HG03060 (cell line): ENCODE measurements around the gene ARHGAP8.
"Not testable (repeated sequence)": the region's sequence is repeated elsewhere in the genome, so short reads cannot be mapped to it uniquely, and the experiment has no call there.

Experiments used
- ATAC-seq: cut with Tn5 transposase; IDR thresholded peaks from one replicate; pipeline ENCODE4 v1.9.1; 2021; ENCODE audit warnings: low read depth, moderate number of reproducible peaks; ENCODE audit not compliant: unreplicated experiment

Gene ARHGAP8

DNA sequence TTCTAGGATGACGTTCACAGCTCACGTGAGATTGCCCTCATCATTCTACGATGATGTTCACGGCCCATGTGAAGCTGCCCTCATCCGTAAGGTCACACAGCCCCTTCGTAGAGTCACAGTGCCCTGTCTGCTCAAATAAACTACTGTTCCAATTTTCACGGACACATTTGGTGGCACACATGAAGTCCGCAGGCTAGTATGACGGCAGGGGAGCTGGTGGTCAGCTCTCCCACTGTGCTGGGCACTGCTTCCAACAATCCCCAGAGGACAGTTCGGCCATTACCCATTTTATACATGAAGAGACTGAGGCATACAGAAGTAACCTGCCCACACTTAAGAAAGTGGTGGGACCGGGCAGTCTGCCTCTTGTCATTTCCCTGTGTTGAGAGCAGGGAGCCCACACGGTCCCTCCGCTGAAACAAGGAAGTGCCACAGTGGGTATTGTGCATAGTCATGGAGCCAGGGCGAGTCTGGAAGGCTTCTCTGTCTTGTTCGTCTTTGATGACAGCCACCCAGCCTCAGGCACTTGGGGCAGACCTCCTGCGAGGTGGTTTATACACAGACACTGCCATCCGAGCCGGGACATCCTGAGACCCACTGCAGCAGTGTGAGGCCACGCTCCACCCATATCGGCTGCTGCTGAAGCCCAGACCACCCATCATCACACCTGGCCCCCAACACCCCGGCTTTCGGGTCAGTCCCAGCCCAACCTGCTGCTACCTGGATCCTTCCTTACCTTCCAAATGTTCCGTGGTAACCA is 143.1 kb downstream of the ARHGAP8 start:
- no peak for ATAC-seq

DNA sequence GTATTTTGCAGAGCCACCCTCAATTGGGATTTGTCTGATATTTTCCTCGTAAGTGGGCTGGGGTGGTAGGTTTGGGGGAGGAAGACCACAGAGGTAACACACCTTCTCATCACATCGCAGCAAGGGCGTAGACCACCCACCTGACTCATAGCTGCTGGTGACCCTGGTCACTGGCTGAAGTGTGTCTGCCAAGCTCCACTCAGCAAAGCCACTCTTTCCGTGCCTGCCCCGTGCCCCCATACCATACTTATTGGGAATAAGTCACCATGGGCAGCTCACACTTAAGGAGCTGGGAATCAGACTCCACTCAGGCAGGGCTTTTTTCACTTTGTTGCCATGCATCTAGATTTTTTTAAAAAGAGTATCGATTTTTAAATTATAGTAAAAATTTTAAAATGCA is 145.9 kb downstream of the ARHGAP8 start:
- no peak for ATAC-seq

DNA sequence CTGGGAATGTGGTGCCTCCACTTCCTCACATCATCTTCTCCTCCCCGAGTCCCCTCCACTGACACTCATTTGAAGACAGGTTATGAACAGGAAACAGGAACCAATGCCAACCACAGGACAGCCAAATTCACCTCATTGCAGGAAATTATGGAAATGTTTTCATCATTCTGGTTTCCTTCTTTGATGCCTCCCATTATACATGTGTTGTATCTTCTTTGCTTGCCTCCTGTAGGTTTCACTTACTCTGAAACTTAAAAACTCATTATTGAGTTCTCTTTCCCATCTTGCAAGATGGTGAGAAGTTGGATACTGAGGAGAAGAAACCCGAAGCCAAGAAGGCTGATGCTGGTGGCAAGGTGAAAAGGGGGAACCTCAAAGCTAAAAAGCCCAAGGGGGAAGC is 148.9 kb downstream of the ARHGAP8 start:
- ATAC-seq, result no peak

DNA sequence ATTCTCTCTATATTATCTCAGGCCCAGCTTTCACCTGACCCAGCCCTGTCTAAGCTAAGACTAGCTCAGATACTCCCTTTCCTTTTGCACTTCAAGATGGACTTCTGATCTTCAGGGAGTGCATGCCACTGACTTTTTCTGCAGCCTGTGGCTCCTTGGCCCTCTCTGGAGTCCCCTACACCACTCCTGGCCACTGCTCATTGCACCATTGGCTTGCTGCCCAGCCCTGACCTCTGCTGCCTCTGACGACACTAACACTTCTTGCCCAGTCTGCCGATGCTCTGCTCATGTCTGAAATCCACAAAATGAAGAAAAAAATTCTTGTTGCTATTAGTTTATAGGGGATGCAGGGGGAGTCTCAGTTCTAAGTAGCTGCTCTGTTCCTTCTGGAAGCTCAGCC is 150.8 kb downstream of the ARHGAP8 start:
- ATAC-seq, result not testable (repeated sequence)

DNA sequence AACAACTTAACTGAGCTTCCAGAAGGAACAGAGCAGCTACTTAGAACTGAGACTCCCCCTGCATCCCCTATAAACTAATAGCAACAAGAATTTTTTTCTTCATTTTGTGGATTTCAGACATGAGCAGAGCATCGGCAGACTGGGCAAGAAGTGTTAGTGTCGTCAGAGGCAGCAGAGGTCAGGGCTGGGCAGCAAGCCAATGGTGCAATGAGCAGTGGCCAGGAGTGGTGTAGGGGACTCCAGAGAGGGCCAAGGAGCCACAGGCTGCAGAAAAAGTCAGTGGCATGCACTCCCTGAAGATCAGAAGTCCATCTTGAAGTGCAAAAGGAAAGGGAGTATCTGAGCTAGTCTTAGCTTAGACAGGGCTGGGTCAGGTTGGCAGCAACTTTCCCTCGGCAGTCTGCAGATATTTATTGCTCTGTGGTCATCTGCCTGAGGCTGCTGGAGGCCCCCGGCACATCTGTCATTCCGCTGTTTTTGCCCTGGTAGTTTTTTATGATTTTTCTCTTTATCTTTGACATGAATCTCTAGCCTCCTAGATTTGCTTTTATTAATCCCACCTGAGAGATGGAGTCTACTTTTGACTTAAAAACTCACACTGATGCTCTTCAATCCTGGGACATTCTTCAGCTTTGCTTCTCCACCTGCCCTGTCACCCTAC is 152.2 kb downstream of the ARHGAP8 start:
- ATAC-seq, result not testable (repeated sequence)

DNA sequence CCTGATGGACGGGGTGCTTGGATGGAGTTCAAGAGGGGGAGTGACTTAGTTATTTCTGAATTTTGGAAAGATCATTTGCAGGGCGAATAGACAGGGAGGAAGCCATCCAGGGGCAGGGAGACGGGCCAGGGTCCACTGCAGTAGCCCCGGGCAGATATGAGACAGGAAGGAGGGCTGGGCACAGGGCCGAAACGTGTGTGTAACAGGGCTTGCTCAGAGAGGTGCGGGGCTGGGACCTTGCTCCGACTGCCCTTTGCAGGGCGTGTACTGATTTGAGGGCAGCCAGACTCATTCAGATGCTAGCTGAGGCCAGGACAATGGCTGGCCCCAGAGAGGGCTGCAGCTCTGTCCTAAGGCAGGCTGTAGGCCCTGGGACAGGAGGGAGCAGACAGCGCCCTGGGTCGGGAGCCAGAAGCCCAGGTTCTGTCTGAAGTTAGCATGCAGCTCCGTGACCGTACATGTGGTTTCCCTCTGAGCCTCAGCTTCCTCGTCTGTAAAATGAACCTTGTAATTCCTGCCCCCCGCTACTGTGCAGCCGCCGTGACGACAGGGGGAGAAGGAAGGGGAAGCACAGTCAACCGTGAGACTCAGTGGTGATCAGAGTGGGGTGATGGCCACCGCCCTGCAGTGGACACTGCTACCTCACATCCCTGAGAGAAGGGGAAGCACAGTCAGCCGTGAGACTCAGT is 154.0 kb downstream of the ARHGAP8 start:
- no peak for ATAC-seq

DNA sequence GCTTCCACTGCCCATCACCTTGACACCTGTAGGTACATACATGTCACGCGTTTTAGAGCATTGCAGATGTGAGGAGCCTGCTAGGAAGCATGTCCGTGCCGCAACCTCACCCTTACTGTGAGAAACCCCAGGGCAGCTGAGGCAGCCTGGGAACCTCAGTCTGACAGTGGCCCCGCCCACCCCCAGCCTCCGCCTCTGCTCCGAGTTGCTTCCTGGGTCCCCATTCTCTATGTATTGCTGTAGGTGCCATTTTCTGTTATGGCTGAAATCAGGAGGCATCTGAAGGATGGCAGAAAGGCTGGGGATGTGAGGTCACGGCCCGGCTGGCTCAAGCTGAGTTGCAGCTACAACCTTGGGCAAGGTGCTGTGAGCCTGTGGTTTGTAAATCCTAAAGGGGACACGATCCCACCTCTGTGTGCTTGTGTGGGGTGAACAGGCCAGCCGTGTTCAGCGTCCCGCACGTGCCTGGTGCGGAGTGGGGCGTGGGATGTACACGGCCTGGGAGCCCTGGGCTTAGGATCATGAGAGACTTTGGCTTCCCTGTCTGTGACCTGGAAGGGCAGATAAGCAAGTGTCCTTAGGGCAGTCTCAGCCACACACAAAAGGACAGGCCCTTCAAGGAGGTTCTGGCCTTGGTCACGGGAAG is 154.7 kb downstream of the ARHGAP8 start:
- no peak for ATAC-seq

DNA sequence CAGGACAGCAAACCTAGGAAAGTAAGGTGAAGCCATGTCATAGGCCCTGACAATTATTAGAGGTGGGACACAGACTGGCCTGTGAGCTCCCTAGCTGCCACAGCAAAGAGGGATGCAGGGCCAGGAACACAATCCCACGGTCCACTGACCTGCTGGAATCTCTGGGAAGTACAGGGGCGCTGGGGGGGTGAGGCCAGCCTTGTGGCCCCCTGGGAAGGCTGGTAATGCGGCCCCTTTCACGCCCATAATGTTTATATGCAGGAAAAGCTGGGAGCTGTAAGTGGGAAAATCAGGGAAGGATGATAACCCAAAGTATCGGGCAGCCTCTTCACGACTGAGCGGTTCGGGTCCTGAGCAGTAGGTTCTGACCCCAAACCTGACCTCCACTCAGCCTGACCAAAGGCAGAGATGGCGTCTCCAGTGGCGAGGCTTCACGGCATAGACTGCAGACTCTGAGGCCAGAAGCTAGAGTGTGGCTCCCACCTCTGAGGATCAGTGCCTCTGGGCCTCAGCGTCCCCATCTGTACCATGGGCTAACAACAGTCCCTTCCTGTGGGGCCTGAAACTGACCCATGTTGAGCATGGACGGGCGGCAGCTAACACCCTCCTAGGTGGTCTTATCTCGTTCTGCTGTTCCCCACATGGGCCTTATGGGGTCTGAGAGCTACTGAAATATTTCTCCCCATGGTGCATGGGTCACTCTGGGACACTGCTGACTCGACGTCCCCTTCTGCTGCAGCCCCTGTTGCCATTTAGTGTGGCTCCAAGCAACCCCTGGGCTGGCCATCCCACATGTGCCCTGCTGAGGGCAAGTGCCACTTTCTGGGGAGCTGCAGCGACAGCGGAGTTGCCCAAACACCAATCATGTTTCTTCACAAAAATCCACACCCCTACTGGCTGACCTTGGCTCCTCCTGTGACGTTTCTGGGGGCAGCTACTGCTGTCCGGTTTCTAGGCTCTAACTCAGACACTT is 155.7 kb downstream of the ARHGAP8 start:
- no peak for ATAC-seq

DNA sequence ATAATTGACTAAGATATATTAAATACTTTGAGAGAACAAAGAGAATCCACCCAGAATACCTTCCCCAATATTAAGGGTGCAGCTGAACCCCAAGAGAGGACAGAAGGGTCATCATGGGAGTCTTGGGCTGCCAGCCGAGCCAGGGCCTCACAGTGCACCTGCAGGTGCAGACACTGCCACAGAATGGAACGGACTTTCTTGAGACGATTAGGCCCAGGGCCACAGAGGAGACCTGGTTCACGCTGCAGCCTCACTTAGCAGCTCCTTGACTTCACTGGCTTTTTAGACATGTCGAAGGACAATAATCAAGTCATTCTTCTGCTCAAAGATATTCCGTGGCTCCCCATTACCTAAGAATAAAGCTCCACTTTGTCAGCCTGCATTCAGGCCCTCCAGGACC is 156.9 kb downstream of the ARHGAP8 start:
- ATAC-seq, result no peak
